WTC11 (cell line): ENCODE data around the gene SBF2. TPM values are rescaled to one million over a fixed set of nuclear protein-coding genes. Genes with fewer than 3 reads are reported as not detected.

Experiments used
- ATAC-seq: fragments of 200-7000 bp; cut with Tn5 transposase; 2 replicates; pipeline ENCODE4 v1.10.0; 2021; ENCODE audit warnings: mild to moderate bottlenecking, moderate library complexity
- CTCF ChIA-PET: fragments of 300-600 bp; sonication (Branson Sonifier 250); formaldehyde crosslinking; loops from one replicate; lab custom pipeline; 2021; ENCODE audit warnings: antibody characterized with exemption; lab: Charles Lee
- POLR2A ChIA-PET: fragments of 350-600 bp; sonication (Branson Sonifier 250); formaldehyde crosslinking; loops from one replicate; lab custom pipeline; 2021; ENCODE audit warnings: antibody characterized with exemption; lab: Charles Lee
- DNase-seq: peaks from one replicate; pipeline ENCODE4 v3.0.0; 2021; ENCODE audit warnings: low spot score
- H3K27ac Mint-ChIP-seq: 2 replicates; pipeline ENCODE4 v1.8.0; 2021; ENCODE audit warnings: mixed read lengths
- H3K27me3 Mint-ChIP-seq: 2 replicates; pipeline ENCODE4 v1.8.0; 2021; ENCODE audit warnings: low read depth, mild to moderate bottlenecking, moderate library complexity, mixed read lengths
- H3K36me3 Mint-ChIP-seq: 2 replicates; pipeline ENCODE4 v1.8.0; 2021; ENCODE audit warnings: mixed read lengths
- H3K4me1 Mint-ChIP-seq: 2 replicates; pipeline ENCODE4 v1.8.0; 2022; ENCODE audit warnings: mixed read lengths
- H3K4me3 Mint-ChIP-seq: 2 replicates; pipeline ENCODE4 v1.8.0; 2021; ENCODE audit warnings: mild to moderate bottlenecking, moderate library complexity, mixed read lengths
- H3K9me3 Mint-ChIP-seq: 2 replicates; pipeline ENCODE4 v1.8.0; 2021; ENCODE audit warnings: mixed read lengths
- ARID4B ChIP-seq: sonication (generic); formaldehyde crosslinking; IDR thresholded peaks from 2 replicates; pipeline ENCODE4 v1.8.0; 2023; ENCODE audit warnings: missing genetic modification reagents, mild to moderate bottlenecking, borderline replicate concordance
- CTCF ChIP-seq: fragments of 200-600 bp; IDR thresholded peaks from 2 replicates; pipeline ENCODE4 v1.8.0; 2022; ENCODE audit warnings: antibody characterized with exemption
- ELF4 ChIP-seq: sonication (generic); formaldehyde crosslinking; IDR thresholded peaks from 2 replicates; pipeline ENCODE4 v1.8.1; 2022; ENCODE audit warnings: low read depth, mild to moderate bottlenecking, moderate library complexity, missing genetic modification reagents
- EMX1 ChIP-seq: fragments of 250-450 bp; sonication (Bioruptor Pico); IDR thresholded peaks from 2 replicates; pipeline ENCODE4 v1.8.0; 2021; ENCODE audit warnings: mild to moderate bottlenecking
- ESRRA ChIP-seq: sonication (generic); formaldehyde crosslinking; IDR thresholded peaks from 2 replicates; pipeline ENCODE4 v1.8.1; 2022; ENCODE audit warnings: mild to moderate bottlenecking, missing genetic modification reagents, borderline replicate concordance
- ETV6 ChIP-seq: sonication (generic); formaldehyde crosslinking; IDR thresholded peaks from 2 replicates; pipeline ENCODE4 v1.8.1; 2022; ENCODE audit warnings: mild to moderate bottlenecking, missing genetic modification reagents
- GABPB1 ChIP-seq: sonication (generic); formaldehyde crosslinking; IDR thresholded peaks from 2 replicates; pipeline ENCODE4 v1.8.1; 2023; ENCODE audit warnings: mild to moderate bottlenecking, missing genetic modification reagents
- JAZF1 ChIP-seq: fragments of 250-450 bp; sonication (Bioruptor Pico); IDR thresholded peaks from 2 replicates; pipeline ENCODE4 v1.9.0; 2021; ENCODE audit warnings: moderate library complexity, mild to moderate bottlenecking, inconsistent platforms
- KAT7 ChIP-seq: sonication (generic); formaldehyde crosslinking; IDR thresholded peaks from 2 replicates; pipeline ENCODE4 v1.8.1; 2023; ENCODE audit warnings: missing genetic modification reagents, mild to moderate bottlenecking, borderline replicate concordance
- SMAD3 ChIP-seq: sonication (generic); formaldehyde crosslinking; IDR thresholded peaks from 2 replicates; pipeline ENCODE4 v1.8.0; 2022; ENCODE audit warnings: missing genetic modification reagents, mild to moderate bottlenecking, borderline replicate concordance
- TCF7 ChIP-seq: sonication (generic); formaldehyde crosslinking; IDR thresholded peaks from 2 replicates; pipeline ENCODE4 v1.8.0; 2022; ENCODE audit warnings: mild to moderate bottlenecking, low read depth, missing genetic modification reagents, moderate library complexity
- total RNA-seq: library from RNA; stranded (reverse); gene quantifications from 3 replicates; pipeline ENCODE4 v1.2.3, GENCODE V29; 2021
- TF ChIP-seq, protein P1 (sequence below): sonication (generic); formaldehyde crosslinking; IDR thresholded peaks from 2 replicates; pipeline ENCODE4 v1.8.1; 2023; ENCODE audit warnings: mild to moderate bottlenecking, missing genetic modification reagents

The SBF2 gene
- total RNA-seq, 1 experiment from 2014 or later: 47.6 TPM

DNA sequence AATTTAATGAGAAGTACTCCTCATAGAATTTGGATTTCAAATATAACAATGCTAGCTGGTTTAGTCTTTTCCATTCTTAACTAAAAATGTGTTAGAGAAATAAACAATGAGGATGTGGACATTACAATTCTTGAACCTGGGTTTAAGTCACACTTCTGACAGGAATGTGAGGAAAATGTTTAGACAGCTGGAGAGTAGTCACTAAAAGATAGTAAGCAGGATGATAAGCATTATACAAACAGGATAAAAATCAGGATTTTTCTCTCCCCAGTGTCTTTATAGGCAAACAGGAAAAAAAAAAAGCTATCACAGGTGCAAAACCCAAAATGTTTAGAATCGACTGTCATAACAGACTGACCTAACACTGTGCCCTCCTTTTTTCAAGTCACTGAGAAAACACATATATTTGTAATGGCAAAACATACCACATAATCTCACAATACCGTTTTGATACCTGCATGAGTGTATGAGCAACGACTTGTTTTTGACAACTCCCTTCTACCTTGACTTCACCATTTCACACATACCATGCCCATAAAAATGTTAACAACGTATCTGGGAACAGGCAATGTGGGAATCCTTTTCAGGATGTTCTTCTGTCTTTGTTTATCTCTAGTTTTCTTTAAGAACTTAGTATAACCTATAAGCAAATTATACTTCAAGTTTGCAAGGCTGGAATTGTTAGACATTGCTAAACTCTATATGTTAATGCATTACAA lies 242.0 kb downstream of the SBF2 start:
- Mint-ChIP-seq H3K4me3 (no peak overlapping the region), H3K4me1 (peaks cover 10% of the 10 kb centered on the region), H3K27ac (peak overlapping the region; percentile 3; the same call in 1 of the 2 replicates), H3K36me3 (peaks cover 5% of the 10 kb centered on the region), H3K9me3 (peaks cover 6% of the 10 kb centered on the region), H3K27me3 (no peaks in the 10 kb centered on the region)
- DNase-seq (no peak), ATAC-seq (no peak)
- POLR2A ChIA-PET: no interaction called here
- no peak for TF ChIP-seq SMAD3 (CRISPR knock-in tag)
- TF ChIP-seq ESRRA (CRISPR knock-in tag): no peak
- TF ChIP-seq TCF7 (CRISPR knock-in tag): no peak
- TF ChIP-seq CTCF: no peak
- no peak for TF ChIP-seq ETV6 (CRISPR knock-in tag)
- TF ChIP-seq ELF4 (CRISPR knock-in tag): no peak
- no peak for TF ChIP-seq JAZF1
- no peak for TF ChIP-seq KAT7 (CRISPR knock-in tag)
- CTCF ChIA-PET: no interaction called here

- DNase-seq (no peak), ATAC-seq (no peak)
- H3K4me1 Mint-ChIP-seq: peaks cover 10% of the 10 kb centered on the region
- no peak overlapping the region for H3K4me3 Mint-ChIP-seq
- ChIA-PET CTCF (no interaction called here), POLR2A (no interaction called here)
- no peak overlapping the region for H3K27ac Mint-ChIP-seq
- peaks cover 5% of the 10 kb centered on the region for H3K9me3 Mint-ChIP-seq
- no peaks in the 10 kb centered on the region for H3K27me3 Mint-ChIP-seq
- peaks cover 11% of the 10 kb centered on the region for H3K36me3 Mint-ChIP-seq
- TF ChIP-seq GABPB1 (peak; percentile 95), ARID4B (CRISPR knock-in tag) (no peak)
These were observed 243.5 kb downstream of the SBF2 start for GRCh38 chr11:10050561-10050960.

DNA sequence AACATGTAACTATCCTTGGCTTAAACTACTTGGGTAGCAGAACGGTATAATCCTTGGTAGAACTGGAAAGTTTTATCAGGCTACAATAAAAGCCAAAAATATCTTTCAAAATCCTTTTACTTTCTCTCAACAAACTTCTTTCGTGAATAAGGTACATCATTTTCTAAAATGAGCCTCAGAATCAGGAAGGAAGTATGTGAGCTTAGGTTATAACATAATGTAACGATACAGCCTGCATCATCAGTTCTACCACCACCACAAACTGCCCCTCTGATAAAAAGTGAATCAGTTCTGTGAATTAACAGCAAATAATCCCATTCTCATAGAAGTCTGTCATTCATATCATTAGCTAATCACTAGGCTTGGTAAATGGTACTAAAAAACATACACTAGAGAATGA lies 244.3 kb downstream of the SBF2 start:
- CTCF ChIA-PET: no interaction called here
- Mint-ChIP-seq H3K36me3 (peaks cover 19% of the 10 kb centered on the region), H3K27me3 (no peaks in the 10 kb centered on the region), H3K9me3 (peaks cover 7% of the 10 kb centered on the region), H3K27ac (no peak overlapping the region), H3K4me1 (peaks cover 10% of the 10 kb centered on the region)
- DNase-seq (no peak), ATAC-seq (no peak)
- TF ChIP-seq EMX1 (CRISPR knock-in tag): no peak
- TF ChIP-seq, protein P1, sequence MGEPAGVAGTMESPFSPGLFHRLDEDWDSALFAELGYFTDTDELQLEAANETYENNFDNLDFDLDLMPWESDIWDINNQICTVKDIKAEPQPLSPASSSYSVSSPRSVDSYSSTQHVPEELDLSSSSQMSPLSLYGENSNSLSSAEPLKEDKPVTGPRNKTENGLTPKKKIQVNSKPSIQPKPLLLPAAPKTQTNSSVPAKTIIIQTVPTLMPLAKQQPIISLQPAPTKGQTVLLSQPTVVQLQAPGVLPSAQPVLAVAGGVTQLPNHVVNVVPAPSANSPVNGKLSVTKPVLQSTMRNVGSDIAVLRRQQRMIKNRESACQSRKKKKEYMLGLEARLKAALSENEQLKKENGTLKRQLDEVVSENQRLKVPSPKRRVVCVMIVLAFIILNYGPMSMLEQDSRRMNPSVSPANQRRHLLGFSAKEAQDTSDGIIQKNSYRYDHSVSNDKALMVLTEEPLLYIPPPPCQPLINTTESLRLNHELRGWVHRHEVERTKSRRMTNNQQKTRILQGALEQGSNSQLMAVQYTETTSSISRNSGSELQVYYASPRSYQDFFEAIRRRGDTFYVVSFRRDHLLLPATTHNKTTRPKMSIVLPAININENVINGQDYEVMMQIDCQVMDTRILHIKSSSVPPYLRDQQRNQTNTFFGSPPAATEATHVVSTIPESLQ (CRISPR knock-in tag): no peak
- TF ChIP-seq, all 79 proteins: peak for 0
- POLR2A ChIA-PET: no interaction called here
- no peak overlapping the region for H3K4me3 Mint-ChIP-seq
